ENCODE results near the gene NME2. TPM values are rescaled to one million over a fixed set of nuclear protein-coding genes. Genes with fewer than 3 reads are reported as not detected.

The NME2 gene
- total and polyA plus RNA-seq, 10 of the 15 experiments (the other 5 are each of a cell fraction or from before 2014, with no cell fraction given) = 497 to 1,030 (median 786) TPM

- peak; percentile 78 for ATAC-seq
- Histone ChIP-seq H3K9me3 (replicated peaks; ENCODE audit: control insufficient read depth, insufficient read depth, low read length) (no peaks in the 10 kb centered on the region), H3K4me2 (ENCODE audit: control insufficient read depth, insufficient read depth) (peak within 1 kb of the TSS; percentile 94), H2AFZ (ENCODE audit: control insufficient read depth, low read depth, low read length) (peak within 1 kb of the TSS; percentile 92), H3K27ac (ENCODE audit: control insufficient read depth, insufficient read depth) (peak within 1 kb of the TSS; percentile 81), H3K4me3 (peak within 1 kb of the TSS; percentile 85), H3K9ac (ENCODE audit: control insufficient read depth, insufficient read depth, low read length) (peak within 1 kb of the TSS; percentile 83), H3K36me3 (ENCODE audit: control insufficient read depth in 2 of 2, insufficient read depth in 2 of 2, low read length in 1 of 2) (no peaks in the 10 kb centered on the region), H4K20me1 (ENCODE audit: control insufficient read depth, insufficient read depth) (no peaks in the 10 kb centered on the region), H3K27me3 (replicated peaks in 1 of 2; ENCODE audit: control insufficient read depth in 2 of 2, insufficient read depth in 2 of 2, low read length in 1 of 2) (no peaks in the 10 kb centered on the region), H3K79me2 (ENCODE audit: control insufficient read depth, insufficient read depth, low read length) (peaks cover 44% of the 10 kb centered on the region), H3K4me1 (ENCODE audit: control insufficient read depth, insufficient read depth, low read length) (peaks cover 15% of the 10 kb centered on the region; the same call in 1 of the 2 replicates)
- ChIA-PET POLR2A (interaction anchor here (0.8 to 3.5 kb wide), 13 partner anchors 8 to 254 kb away, joined by 3 to 18 read pairs (median 5); partner anchors contain the start of genes NME1, NME2 and TOB1), RAD21 (ENCODE audit: unreplicated experiment) (interaction anchor here (0.7 to 2.0 kb wide), 11 partner anchors 9 to 254 kb away, joined by 3 to 15 read pairs (median 4); partner anchors contain the start of genes NME1 and TOB1), CTCF (interaction anchor here (0.8 to 3.3 kb wide), 5 partner anchors 28 to 121 kb away, joined by 4 to 17 read pairs (median 5); partner anchors contain the start of gene NME1), SMC1A (ENCODE audit: uncharacterized antibody, unreplicated experiment) (interaction anchor here (0.8 to 2.6 kb wide), 6 partner anchors 32 to 356 kb away, joined by 3 to 16 read pairs (median 4); partner anchors contain the start of gene NME1)
- TSS peak; percentile 97 for BruUV-seq (replicated peaks)
- in situ Hi-C loops (cut with MboI) (no loop called here), intact Hi-C loops (cut with micrococcal nuclease; ENCODE audit: unreplicated experiment) (loop anchor here (1.0 kb wide), 1 partner anchor 32 kb away; the partner anchor contains the start of gene NME1)
- 2% methylated on average over 13 of the region's 68 CpGs for WGBS (ENCODE audit: insufficient coverage, insufficient replicate concordance, low lambda C conversion rate, missing lambda C conversion rate)
- DNase-seq (ENCODE audit: low read depth, low spot score) = peak; percentile 60
- peak; percentile 65 for FAIRE-seq
- TF ChIP-seq ZBTB40 (IDR thresholded peaks at IDR 0.05; ENCODE audit: borderline replicate concordance) (peak; percentile 53; the same call in 1 of the 2 replicates), FOXM1 (IDR thresholded peaks at IDR 0.05; ENCODE audit: low read depth, low read length) (no peak), KLF5 (IDR thresholded peaks at IDR 0.05; ENCODE audit: partially characterized antibody) (peak; percentile 39), NRF1 (conservative IDR thresholded peaks at IDR 0.05; ENCODE audit: low read depth, low read length) (no peak), ATF3 (IDR thresholded peaks at IDR 0.05; ENCODE audit: borderline replicate concordance, extremely low read depth, low read depth, low read length) (peak; percentile 34; the same call in 1 of the 2 replicates), ZBED1 (IDR thresholded peaks at IDR 0.05; ENCODE audit: borderline replicate concordance) (0 out of 2 replicates have a peak, but pooled peaks have one; percentile 25), NR2F1 (conservative IDR thresholded peaks at IDR 0.05) (peak; percentile 71), ETV6 (conservative IDR thresholded peaks at IDR 0.05 in 1 of 2, IDR thresholded peaks at IDR 0.05 in 1 of 2; ENCODE audit: borderline replicate concordance in 1 of 2, low read depth in 1 of 2) (no peak), NR2C2 (IDR thresholded peaks at IDR 0.05; ENCODE audit: borderline replicate concordance, control insufficient read depth, insufficient read length, low read depth) (no peak), RUNX3 (IDR thresholded peaks at IDR 0.05; ENCODE audit: low read length) (peak; percentile 91), SP1 (IDR thresholded peaks at IDR 0.05; ENCODE audit: low read depth, low read length) (peak; percentile 35), BACH1 (IDR thresholded peaks at IDR 0.05; ENCODE audit: borderline replicate concordance) (no peak; the same call in 1 of the 2 replicates), MTA3 (IDR thresholded peaks at IDR 0.05; ENCODE audit: borderline replicate concordance, low read length) (no peak; the same call in 1 of the 2 replicates), NFYB (IDR thresholded peaks at IDR 0.05; ENCODE audit: insufficient read depth, low read depth, low read length) (peak; percentile 20; the same call in 1 of the 2 replicates)
- TF ChIP-seq, protein P1, sequence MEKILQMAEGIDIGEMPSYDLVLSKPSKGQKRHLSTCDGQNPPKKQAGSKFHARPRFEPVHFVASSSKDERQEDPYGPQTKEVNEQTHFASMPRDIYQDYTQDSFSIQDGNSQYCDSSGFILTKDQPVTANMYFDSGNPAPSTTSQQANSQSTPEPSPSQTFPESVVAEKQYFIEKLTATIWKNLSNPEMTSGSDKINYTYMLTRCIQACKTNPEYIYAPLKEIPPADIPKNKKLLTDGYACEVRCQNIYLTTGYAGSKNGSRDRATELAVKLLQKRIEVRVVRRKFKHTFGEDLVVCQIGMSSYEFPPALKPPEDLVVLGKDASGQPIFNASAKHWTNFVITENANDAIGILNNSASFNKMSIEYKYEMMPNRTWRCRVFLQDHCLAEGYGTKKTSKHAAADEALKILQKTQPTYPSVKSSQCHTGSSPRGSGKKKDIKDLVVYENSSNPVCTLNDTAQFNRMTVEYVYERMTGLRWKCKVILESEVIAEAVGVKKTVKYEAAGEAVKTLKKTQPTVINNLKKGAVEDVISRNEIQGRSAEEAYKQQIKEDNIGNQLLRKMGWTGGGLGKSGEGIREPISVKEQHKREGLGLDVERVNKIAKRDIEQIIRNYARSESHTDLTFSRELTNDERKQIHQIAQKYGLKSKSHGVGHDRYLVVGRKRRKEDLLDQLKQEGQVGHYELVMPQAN (conservative IDR thresholded peaks at IDR 0.05) = peak; percentile 14
Measured at GRCh38 chr17:51120739-51121619, 45.2 kb upstream of the NME2 start, which contains the start of gene SPAG9. TSS of gene SPAG9 (minus strand) at chr17:51120868. CDS start at chr17:51120656, 212 bp downstream.

Measured in GM12878 (cell line).